ENCODE data around the gene PPFIA2.

Gene PPFIA2

DNA sequence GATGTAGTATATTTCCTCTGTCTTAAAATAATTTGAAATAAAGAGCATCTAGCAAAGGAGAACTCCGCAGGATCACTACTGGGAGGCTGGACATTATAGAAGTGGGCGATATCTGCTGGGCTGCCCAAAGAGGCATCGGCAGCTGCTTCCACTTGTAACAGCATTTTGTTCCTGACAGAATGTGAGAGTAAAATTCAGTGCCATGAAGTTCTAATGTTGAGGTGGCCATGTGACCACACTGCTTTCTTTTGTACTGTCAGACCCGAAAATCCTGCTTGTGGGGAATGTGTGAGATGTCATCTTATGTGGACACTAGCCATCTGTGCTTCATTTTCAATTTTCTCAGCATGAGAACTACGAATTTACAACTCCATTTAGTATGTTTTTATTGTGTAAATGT, 529.4 kb downstream of the PPFIA2 start:
- TF ChIP-seq, protein P1, sequence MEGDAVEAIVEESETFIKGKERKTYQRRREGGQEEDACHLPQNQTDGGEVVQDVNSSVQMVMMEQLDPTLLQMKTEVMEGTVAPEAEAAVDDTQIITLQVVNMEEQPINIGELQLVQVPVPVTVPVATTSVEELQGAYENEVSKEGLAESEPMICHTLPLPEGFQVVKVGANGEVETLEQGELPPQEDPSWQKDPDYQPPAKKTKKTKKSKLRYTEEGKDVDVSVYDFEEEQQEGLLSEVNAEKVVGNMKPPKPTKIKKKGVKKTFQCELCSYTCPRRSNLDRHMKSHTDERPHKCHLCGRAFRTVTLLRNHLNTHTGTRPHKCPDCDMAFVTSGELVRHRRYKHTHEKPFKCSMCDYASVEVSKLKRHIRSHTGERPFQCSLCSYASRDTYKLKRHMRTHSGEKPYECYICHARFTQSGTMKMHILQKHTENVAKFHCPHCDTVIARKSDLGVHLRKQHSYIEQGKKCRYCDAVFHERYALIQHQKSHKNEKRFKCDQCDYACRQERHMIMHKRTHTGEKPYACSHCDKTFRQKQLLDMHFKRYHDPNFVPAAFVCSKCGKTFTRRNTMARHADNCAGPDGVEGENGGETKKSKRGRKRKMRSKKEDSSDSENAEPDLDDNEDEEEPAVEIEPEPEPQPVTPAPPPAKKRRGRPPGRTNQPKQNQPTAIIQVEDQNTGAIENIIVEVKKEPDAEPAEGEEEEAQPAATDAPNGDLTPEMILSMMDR (IDR thresholded peaks at IDR 0.05; ENCODE audit: insufficient read depth, low read length, missing control alignments): no peak
- ChIA-PET POLR2A (no interaction called here), CTCF (no interaction called here)
- DNase-seq (ENCODE audit: low read depth, low spot score): no peak
- no peak overlapping the region for H3K4me3 ChIP-seq (ENCODE audit: low read depth, low read length)

DNA sequence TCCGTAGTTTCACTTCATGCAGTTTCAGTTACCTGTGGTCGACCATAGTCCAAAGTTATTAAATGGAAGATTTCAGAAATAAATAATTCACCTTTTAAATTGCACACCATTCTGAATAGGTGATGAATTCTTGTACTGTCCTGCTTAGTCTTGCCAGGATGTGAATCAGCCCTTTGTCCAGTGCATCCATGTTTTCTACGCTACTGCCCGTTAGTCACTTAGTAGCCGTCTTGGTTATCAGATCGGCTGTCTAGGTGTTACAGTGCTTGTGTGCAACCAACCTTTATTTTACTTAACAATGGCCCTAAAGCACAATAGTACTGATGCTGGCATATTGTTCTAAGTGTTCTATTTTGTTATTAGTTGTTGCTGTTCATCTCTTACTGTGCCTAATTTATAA, 534.5 kb downstream of the PPFIA2 start:
- ChIA-PET CTCF (no interaction called here), POLR2A (no interaction called here)
- DNase-seq (ENCODE audit: low read depth, low spot score): no peak
- TF ChIP-seq, protein P1 (IDR thresholded peaks at IDR 0.05; ENCODE audit: insufficient read depth, low read length, missing control alignments): no peak
- no peak overlapping the region for H3K4me3 ChIP-seq (ENCODE audit: low read depth, low read length)

DNA sequence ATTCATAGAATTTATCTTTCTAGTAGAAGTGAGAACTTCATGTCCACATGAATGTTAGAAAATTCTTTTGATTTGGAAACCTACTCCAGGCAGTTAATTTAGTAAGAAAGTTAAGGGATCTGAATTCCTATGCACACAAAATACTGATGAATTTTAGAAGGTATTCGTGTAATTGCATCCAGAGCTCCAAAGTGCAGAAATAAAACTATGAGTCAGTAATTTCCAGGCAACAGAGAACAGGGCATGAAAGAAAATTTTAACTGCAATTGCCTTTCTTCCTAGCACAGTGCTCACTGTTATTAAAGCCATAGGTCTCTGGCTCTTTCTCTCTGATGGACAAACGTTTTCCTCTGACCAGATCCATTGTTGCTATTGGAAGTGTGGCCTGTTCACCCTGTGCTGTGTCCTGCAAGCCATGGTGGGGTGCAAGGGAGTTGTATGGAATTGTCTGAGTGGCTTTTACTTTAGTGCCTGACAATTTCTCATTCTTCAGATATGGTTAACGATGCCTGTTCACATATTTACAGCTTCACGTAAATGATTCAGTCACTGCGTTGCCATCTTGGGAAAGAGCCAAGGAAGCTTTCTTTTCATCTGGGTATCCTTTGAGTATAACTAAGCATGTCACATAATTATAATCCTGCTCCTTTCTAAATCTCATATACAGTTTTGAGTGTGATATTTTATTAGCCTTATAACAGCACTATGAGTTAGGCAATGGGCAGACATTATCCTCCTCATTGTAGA, 536.1 kb downstream of the PPFIA2 start:
- TF ChIP-seq, protein P1 (IDR thresholded peaks at IDR 0.05; ENCODE audit: insufficient read depth, low read length, missing control alignments): no peak
- POLR2A ChIA-PET: no interaction called here
- no peak overlapping the region; the same call in 1 of the 2 replicates for H3K4me3 ChIP-seq (ENCODE audit: low read depth, low read length)
- no peak for DNase-seq (ENCODE audit: low read depth, low spot score)
- CTCF ChIA-PET: interaction anchor here (1.1 kb wide), 1 partner anchor 9 kb away, joined by 3 read pairs; no protein-coding TSS in a partner anchor

DNA sequence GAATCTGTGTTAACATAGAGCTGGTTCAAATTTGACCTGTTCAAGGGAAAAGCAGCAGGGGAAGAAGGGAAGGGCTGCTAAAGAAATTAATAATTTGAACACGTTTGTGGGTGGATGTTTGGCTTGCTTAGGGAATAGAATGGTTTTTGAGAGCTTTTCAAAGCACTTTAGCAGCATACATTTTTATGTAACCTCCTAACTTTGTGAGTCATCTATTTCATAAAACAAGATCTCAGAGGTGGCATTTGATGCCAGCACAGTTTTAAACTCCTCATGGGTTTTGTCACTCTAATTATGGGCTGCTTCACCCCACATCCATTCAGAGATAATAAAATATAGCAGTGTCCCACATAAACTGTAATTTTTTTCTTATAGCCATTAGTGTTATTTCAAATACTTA, 537.5 kb downstream of the PPFIA2 start:
- ChIA-PET POLR2A (no interaction called here), CTCF (interaction anchor here (1.0 kb wide), 1 partner anchor 93 kb away, joined by 3 read pairs; no protein-coding TSS in a partner anchor)
- no peak for DNase-seq (ENCODE audit: low read depth, low spot score)
- H3K4me3 ChIP-seq (ENCODE audit: low read depth, low read length): no peak overlapping the region
- TF ChIP-seq, protein P1 (IDR thresholded peaks at IDR 0.05; ENCODE audit: insufficient read depth, low read length, missing control alignments): no peak

DNA sequence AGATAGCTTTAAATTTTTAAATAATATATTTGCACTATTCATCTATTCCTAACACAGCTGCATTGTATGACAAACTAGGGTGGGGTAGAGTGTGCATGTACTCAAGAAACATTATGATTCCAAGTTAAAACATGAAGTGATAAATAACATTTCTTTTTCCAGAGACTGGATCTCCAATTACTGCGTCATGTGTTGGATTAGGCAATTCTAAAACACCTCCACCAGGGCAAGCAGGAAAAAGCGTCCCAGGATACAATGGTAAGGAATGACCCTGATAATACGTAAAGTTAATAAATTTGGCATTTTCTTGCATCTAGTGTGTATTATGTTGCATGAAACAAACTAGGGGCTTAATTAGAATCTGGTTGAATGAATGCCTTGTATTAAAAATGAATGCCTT, 542.4 kb downstream of the PPFIA2 start:
- POLR2A ChIA-PET: no interaction called here
- TF ChIP-seq, protein P1 (IDR thresholded peaks at IDR 0.05; ENCODE audit: insufficient read depth, low read length, missing control alignments): no peak

DNA sequence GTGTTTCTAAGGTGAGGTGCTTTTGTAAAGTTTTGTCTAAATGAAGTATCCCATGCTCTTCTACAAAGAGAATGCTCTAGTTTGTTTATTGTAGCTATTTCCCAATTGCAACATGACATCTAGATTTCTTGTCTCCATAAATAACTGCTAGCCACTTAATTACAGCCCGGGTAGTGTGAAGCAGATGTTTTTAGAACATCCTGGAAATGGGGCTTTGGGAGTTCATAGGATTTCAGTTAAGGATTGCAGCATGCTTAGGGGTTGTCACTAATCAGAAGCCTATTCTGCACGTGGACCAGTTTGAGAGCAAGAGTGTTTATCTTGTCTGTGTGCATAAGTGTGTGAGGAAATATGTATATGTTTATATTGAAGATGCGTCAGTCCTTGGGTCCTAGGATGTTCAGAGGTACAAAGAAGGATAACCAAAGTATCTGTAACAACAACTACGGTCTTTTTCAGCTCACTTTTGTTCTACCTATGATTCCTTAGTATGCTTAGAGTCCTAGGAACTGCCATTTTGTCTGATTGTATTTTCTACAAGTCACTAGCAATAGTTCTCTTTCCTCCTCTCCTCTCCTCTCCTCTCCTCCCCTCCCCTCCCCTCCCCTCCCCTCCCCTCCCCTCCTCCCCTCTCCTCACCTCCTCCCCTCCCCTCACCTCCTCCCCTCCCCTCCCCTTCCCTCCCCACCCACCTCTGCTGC, 546.0 kb downstream of the PPFIA2 start:
- ChIA-PET CTCF (no interaction called here), POLR2A (no interaction called here)
- TF ChIP-seq, protein P1 (IDR thresholded peaks at IDR 0.05; ENCODE audit: insufficient read depth, low read length, missing control alignments): no peak
- no peak for DNase-seq (ENCODE audit: low read depth, low spot score)
- H3K4me3 ChIP-seq (ENCODE audit: low read depth, low read length): no peak overlapping the region

More for the DNA sequence above, 542.4 kb downstream of the PPFIA2 start:
- no peak for DNase-seq (ENCODE audit: low read depth, low spot score)
- no peak overlapping the region for H3K4me3 ChIP-seq (ENCODE audit: low read depth, low read length)
- CTCF ChIA-PET: no interaction called here
